Measurements from ENCODE around the gene LRRC9. TPM values are rescaled to one million over a fixed set of nuclear protein-coding genes. Genes with fewer than 3 reads are reported as not detected.

Gene LRRC9
- polyA plus RNA-seq, 1 of the 3 experiments (the other 2 are of a cell fraction), result not detected

DNA sequence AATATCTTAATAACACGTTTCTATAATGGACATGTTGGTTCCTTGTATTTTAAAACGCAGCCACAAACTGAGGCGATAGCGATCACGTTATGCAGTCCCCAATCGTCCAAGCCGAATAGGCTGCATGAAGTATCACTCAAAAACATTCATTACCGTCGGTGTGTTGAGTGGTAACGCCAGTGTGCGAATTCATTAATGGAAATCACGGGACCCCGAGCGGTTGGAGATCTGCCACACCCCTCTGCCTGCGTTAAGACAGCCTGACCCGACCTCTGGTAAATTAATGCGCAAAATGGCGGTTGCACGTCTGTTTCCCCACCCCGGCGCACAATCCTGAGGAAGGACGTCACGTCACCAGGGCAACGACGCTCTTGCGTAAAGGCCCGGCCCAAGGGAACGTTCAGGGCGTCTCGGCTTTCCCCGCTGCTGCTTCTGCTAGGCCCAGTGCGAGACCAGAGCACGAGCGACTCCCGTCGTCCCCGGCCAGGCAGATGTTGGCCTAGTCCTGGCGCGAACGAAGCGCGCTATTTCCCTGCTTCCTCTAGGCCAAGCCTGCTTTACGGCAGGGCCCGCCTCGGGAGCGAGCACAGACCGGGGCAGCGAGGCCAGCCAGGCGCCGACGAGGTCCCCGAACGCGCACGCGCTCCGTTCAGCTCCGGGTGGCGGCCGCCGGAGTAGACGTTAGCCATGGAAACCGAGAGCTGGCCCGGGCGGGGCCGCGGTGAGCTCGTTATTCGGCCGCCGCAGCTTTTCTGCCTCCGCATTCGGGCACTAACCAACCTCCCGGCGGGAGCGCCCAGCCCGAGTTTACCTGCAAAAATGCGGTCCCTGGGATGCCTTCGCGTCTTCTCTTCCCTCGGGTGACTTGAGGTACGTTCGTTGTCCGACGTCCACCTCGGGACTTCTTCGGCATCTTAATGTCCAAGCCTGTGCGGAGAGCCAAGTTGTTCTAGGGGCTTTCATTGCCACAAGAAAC lies 171.9 kb downstream of the LRRC9 start, which contains the start of gene PCNX4 (continued):
- TF ChIP-seq, protein P1, sequence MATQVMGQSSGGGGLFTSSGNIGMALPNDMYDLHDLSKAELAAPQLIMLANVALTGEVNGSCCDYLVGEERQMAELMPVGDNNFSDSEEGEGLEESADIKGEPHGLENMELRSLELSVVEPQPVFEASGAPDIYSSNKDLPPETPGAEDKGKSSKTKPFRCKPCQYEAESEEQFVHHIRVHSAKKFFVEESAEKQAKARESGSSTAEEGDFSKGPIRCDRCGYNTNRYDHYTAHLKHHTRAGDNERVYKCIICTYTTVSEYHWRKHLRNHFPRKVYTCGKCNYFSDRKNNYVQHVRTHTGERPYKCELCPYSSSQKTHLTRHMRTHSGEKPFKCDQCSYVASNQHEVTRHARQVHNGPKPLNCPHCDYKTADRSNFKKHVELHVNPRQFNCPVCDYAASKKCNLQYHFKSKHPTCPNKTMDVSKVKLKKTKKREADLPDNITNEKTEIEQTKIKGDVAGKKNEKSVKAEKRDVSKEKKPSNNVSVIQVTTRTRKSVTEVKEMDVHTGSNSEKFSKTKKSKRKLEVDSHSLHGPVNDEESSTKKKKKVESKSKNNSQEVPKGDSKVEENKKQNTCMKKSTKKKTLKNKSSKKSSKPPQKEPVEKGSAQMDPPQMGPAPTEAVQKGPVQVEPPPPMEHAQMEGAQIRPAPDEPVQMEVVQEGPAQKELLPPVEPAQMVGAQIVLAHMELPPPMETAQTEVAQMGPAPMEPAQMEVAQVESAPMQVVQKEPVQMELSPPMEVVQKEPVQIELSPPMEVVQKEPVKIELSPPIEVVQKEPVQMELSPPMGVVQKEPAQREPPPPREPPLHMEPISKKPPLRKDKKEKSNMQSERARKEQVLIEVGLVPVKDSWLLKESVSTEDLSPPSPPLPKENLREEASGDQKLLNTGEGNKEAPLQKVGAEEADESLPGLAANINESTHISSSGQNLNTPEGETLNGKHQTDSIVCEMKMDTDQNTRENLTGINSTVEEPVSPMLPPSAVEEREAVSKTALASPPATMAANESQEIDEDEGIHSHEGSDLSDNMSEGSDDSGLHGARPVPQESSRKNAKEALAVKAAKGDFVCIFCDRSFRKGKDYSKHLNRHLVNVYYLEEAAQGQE (IDR thresholded peaks at IDR 0.05; ENCODE audit: low read depth, low read length), result 0 out of 2 replicates have a peak, but pooled peaks have one; percentile 35
- TF ChIP-seq, protein P2, sequence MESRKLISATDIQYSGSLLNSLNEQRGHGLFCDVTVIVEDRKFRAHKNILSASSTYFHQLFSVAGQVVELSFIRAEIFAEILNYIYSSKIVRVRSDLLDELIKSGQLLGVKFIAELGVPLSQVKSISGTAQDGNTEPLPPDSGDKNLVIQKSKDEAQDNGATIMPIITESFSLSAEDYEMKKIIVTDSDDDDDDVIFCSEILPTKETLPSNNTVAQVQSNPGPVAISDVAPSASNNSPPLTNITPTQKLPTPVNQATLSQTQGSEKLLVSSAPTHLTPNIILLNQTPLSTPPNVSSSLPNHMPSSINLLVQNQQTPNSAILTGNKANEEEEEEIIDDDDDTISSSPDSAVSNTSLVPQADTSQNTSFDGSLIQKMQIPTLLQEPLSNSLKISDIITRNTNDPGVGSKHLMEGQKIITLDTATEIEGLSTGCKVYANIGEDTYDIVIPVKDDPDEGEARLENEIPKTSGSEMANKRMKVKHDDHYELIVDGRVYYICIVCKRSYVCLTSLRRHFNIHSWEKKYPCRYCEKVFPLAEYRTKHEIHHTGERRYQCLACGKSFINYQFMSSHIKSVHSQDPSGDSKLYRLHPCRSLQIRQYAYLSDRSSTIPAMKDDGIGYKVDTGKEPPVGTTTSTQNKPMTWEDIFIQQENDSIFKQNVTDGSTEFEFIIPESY (IDR thresholded peaks at IDR 0.05; ENCODE audit: borderline replicate concordance, low read depth), result no peak
- no peak for TF ChIP-seq GATA2 (CRISPR knock-in tag; IDR thresholded peaks at IDR 0.05)
- no peak for TF ChIP-seq RXRA (IDR thresholded peaks at IDR 0.05; ENCODE audit: borderline replicate concordance, low read depth)
- peak; percentile 87 for TF ChIP-seq TAF1 (IDR thresholded peaks at IDR 0.05; ENCODE audit: borderline replicate concordance, low read depth, low read length)
- no peak for TF ChIP-seq RAD21 (IDR thresholded peaks at IDR 0.05; ENCODE audit: low read length)
- 0 out of 2 replicates have a peak, but pooled peaks have one; percentile 64 for TF ChIP-seq FOXJ3 (CRISPR knock-in tag; IDR thresholded peaks at IDR 0.05)
- TF ChIP-seq MXI1 (IDR thresholded peaks at IDR 0.05; ENCODE audit: low read depth, low read length), result peak; percentile 95
- TF ChIP-seq FOSL2 (IDR thresholded peaks at IDR 0.05; ENCODE audit: borderline replicate concordance, low read depth), result no peak; the same call in 1 of the 2 replicates

DNA sequence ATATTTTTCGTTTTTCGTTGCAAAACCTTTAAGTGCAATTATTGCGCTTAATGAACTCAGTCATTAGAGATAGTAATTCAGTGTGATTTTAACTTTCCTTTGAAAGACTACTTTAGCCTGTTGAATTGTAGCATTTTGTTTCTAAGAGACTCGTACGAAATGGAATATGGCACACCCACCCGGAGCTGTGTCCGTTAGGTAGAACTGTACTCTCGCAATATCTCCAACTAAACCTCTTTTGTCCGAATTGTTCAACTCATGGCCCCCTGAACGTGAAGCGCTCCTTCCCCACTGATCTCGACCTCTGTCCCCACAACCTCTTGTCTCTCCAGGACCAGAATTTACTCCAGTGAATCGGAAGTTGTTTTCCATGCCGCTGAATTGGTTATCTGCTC lies 172.6 kb downstream of the LRRC9 start:
- H2AFZ ChIP-seq (ENCODE audit: low read depth), result peak overlapping the region; percentile 59
- H3K4me1 ChIP-seq (ENCODE audit: control insufficient read depth in 1 of 2, insufficient read depth in 2 of 2, low read depth in 1 of 2, low read length in 1 of 2), result peaks cover 4 to 24% of the 10 kb centered on the region in 2 experiments; a peak in 3 of 4 replicates
- H3K79me2 ChIP-seq (ENCODE audit: insufficient read depth), result peaks cover 52% of the 10 kb centered on the region
- no peak for TF ChIP-seq POLR2AphosphoS5 (IDR thresholded peaks at IDR 0.05; ENCODE audit: low read depth, low read length)
- TF ChIP-seq, protein P3, sequence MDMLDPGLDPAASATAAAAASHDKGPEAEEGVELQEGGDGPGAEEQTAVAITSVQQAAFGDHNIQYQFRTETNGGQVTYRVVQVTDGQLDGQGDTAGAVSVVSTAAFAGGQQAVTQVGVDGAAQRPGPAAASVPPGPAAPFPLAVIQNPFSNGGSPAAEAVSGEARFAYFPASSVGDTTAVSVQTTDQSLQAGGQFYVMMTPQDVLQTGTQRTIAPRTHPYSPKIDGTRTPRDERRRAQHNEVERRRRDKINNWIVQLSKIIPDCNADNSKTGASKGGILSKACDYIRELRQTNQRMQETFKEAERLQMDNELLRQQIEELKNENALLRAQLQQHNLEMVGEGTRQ (IDR thresholded peaks at IDR 0.05; ENCODE audit: borderline replicate concordance, low read depth, low read length), result no peak
- no peak for TF ChIP-seq RCOR1 (IDR thresholded peaks at IDR 0.05; ENCODE audit: low read length)
- 0 out of 2 replicates have a peak, but pooled peaks have one; percentile 29 for TF ChIP-seq TAF1 (IDR thresholded peaks at IDR 0.05; ENCODE audit: borderline replicate concordance, low read depth, low read length)
- TF ChIP-seq NFIC (IDR thresholded peaks at IDR 0.05; ENCODE audit: borderline replicate concordance), result 0 out of 2 replicates have a peak, but pooled peaks have one; percentile 2
- TF ChIP-seq, protein P2 (IDR thresholded peaks at IDR 0.05; ENCODE audit: borderline replicate concordance, low read depth), result no peak
- H3K9me2 ChIP-seq, result no peaks in the 10 kb centered on the region
- peak overlapping the region; percentile 93 for H3K9ac ChIP-seq
- H3K27ac ChIP-seq (ENCODE audit: low read depth in 2 of 2, low read length in 1 of 2), result peak overlapping the region; percentile 99
- H4K20me1 ChIP-seq (ENCODE audit: insufficient read depth), result no peaks in the 10 kb centered on the region
- H3K27me3 ChIP-seq (ENCODE audit: insufficient read depth), result no peaks in the 10 kb centered on the region
- ChIA-PET CTCF (interaction anchor here (1.2 to 2.3 kb wide), 2 partner anchors 92 to 128 kb away, joined by 6 to 8 read pairs; no protein-coding TSS in a partner anchor), POLR2A (interaction anchor here (0.6 to 1.8 kb wide), 4 partner anchors 68 to 91 kb away, joined by 3 to 16 read pairs (median 4); partner anchors contain the start of gene DHRS7)
- no peaks in the 10 kb centered on the region for H3K9me3 ChIP-seq
- peak overlapping the region; percentile 75 for H3K4me2 ChIP-seq
- WGBS (ENCODE audit: low lambda C conversion rate), result 2% methylated on average over 14 of the region's 14 CpGs
- peak overlapping the region; percentile 68 to 94 for H3K4me3 ChIP-seq (ENCODE audit: low read depth in 2 of 2, low read length in 1 of 2)
- peak; percentile 38 for DNase-seq
- H3K36me3 ChIP-seq (replicated peaks in 1 of 2; ENCODE audit: control insufficient read depth in 1 of 2, insufficient read depth in 2 of 2, low read length in 1 of 2), result peaks cover 7 to 9% of the 10 kb centered on the region in 2 experiments
- H3F3A ChIP-seq (replicated peaks; ENCODE audit: insufficient read depth), result peaks cover 10% of the 10 kb centered on the region

Measured in SK-N-SH (cell line).